ENCODE data around the gene SLC7A11.
"Not testable (repeated sequence)": the region's sequence is repeated elsewhere in the genome, so short reads cannot be mapped to it uniquely, and the experiment has no call there.

SLC7A11 gene

GRCh38 chr4:138210576-138210975, 31.6 kb downstream of the SLC7A11 start:
- not testable (repeated sequence) for DNase-seq (ENCODE audit: low read depth in 1 of 2, low spot score in 1 of 2)

GRCh38 chr4:138209094-138209493, 33.1 kb downstream of the SLC7A11 start:
- no peak for DNase-seq (ENCODE audit: low read depth in 1 of 2, low spot score in 1 of 2)

GRCh38 chr4:138205531-138206233, 36.5 kb downstream of the SLC7A11 start:
- DNase-seq (ENCODE audit: low read depth in 1 of 2, low spot score in 1 of 2) = no peak

- DNase-seq (ENCODE audit: low read depth in 1 of 2, low spot score in 1 of 2) = no peak
Observed at GRCh38 chr4:138204507-138204906, 37.6 kb downstream of the SLC7A11 start.

GRCh38 chr4:138202686-138203085, 39.5 kb downstream of the SLC7A11 start:
- no peak for DNase-seq (ENCODE audit: low read depth in 1 of 2, low spot score in 1 of 2)

GRCh38 chr4:138200236-138200590, 41.9 kb downstream of the SLC7A11 start:
- no peak for DNase-seq (ENCODE audit: low read depth in 1 of 2, low spot score in 1 of 2)

GRCh38 chr4:138199568-138200235, 42.4 kb downstream of the SLC7A11 start:
- no peak for DNase-seq (ENCODE audit: low read depth in 1 of 2, low spot score in 1 of 2)

- DNase-seq (ENCODE audit: low read depth in 1 of 2, low spot score in 1 of 2) = no peak
Observed at GRCh38 chr4:138196153-138196552, 46.0 kb downstream of the SLC7A11 start.

- no peak for DNase-seq (ENCODE audit: low read depth in 1 of 2, low spot score in 1 of 2)
Observed at GRCh38 chr4:138193963-138194362, 48.2 kb downstream of the SLC7A11 start.

GRCh38 chr4:138192113-138192512, 50.0 kb downstream of the SLC7A11 start:
- no peak for DNase-seq (ENCODE audit: low read depth in 1 of 2, low spot score in 1 of 2)

- DNase-seq (ENCODE audit: low read depth in 1 of 2, low spot score in 1 of 2) = no peak
Observed at GRCh38 chr4:138190452-138190858, 51.7 kb downstream of the SLC7A11 start.

- DNase-seq (ENCODE audit: low read depth in 1 of 2, low spot score in 1 of 2) = no peak
Observed at GRCh38 chr4:138189206-138189605, 52.9 kb downstream of the SLC7A11 start.

- DNase-seq (ENCODE audit: low read depth in 1 of 2, low spot score in 1 of 2) = no peak
Observed at GRCh38 chr4:138188406-138189084, 53.6 kb downstream of the SLC7A11 start.

GRCh38 chr4:138185859-138186645, 56.1 kb downstream of the SLC7A11 start:
- DNase-seq (ENCODE audit: low read depth in 1 of 2, low spot score in 1 of 2) = no peak

GRCh38 chr4:138184886-138185285, 57.3 kb downstream of the SLC7A11 start:
- DNase-seq (ENCODE audit: low read depth in 1 of 2, low spot score in 1 of 2) = no peak

- DNase-seq (ENCODE audit: low read depth in 1 of 2, low spot score in 1 of 2) = no peak
Observed at GRCh38 chr4:138182838-138183426, 59.2 kb downstream of the SLC7A11 start.

GRCh38 chr4:138181287-138181686, 60.9 kb downstream of the SLC7A11 start:
- no peak for DNase-seq (ENCODE audit: low read depth in 1 of 2, low spot score in 1 of 2)

- no peak for DNase-seq (ENCODE audit: low read depth in 1 of 2, low spot score in 1 of 2)
Observed at GRCh38 chr4:138178566-138178965, 63.6 kb downstream of the SLC7A11 start.

- no peak for DNase-seq (ENCODE audit: low read depth in 1 of 2, low spot score in 1 of 2)
Observed at GRCh38 chr4:138177278-138177968, 64.7 kb downstream of the SLC7A11 start.

- DNase-seq (ENCODE audit: low read depth in 1 of 2, low spot score in 1 of 2) = no peak
Observed at GRCh38 chr4:138174981-138175794, 67.0 kb downstream of the SLC7A11 start.

Measured in stimulated activated CD4-positive, alpha-beta T cell treated with anti-CD3 and anti-CD28 coated beads, Interleukin-15, amount 100 ng/mL, for 1 hour (primary cell).